ENCODE measurements around the gene MYBBP1A.

Gene MYBBP1A

GRCh38 chr17:4508207-4508606, 47.0 kb downstream of the MYBBP1A start:
- TF ChIP-seq CTCF (IDR thresholded peaks at IDR 0.05; ENCODE audit: insufficient read depth, low read length, missing control alignments), result no peak
- DNase-seq (ENCODE audit: low read depth, low spot score), result no peak
- no peak overlapping the region for H3K4me3 ChIP-seq (ENCODE audit: low read depth, low read length)
- POLR2A ChIA-PET, result no interaction called here
- CTCF ChIA-PET, result interaction anchor here (0.7 to 1.1 kb wide), 2 partner anchors 8 to 57 kb away, joined by 3 read pairs; no protein-coding TSS in a partner anchor

- H3K4me3 ChIP-seq (ENCODE audit: low read depth, low read length), result no peak overlapping the region
- no peak for TF ChIP-seq CTCF (IDR thresholded peaks at IDR 0.05; ENCODE audit: insufficient read depth, low read length, missing control alignments)
- DNase-seq (ENCODE audit: low read depth, low spot score), result no peak
- ChIA-PET POLR2A (no interaction called here), CTCF (interaction anchor here (0.7 to 1.1 kb wide), 2 partner anchors 9 to 57 kb away, joined by 3 read pairs; no protein-coding TSS in a partner anchor)
Measured at GRCh38 chr17:4507361-4508111, 47.6 kb downstream of the MYBBP1A start.

GRCh38 chr17:4506892-4507291, 48.3 kb downstream of the MYBBP1A start:
- TF ChIP-seq CTCF (IDR thresholded peaks at IDR 0.05; ENCODE audit: insufficient read depth, low read length, missing control alignments), result no peak
- POLR2A ChIA-PET, result no interaction called here
- DNase-seq (ENCODE audit: low read depth, low spot score), result no peak
- CTCF ChIA-PET, result no interaction called here
- no peak overlapping the region for H3K4me3 ChIP-seq (ENCODE audit: low read depth, low read length)

GRCh38 chr17:4506175-4506813, 48.9 kb downstream of the MYBBP1A start:
- ChIA-PET POLR2A (no interaction called here), CTCF (no interaction called here)
- no peak for TF ChIP-seq CTCF (IDR thresholded peaks at IDR 0.05; ENCODE audit: insufficient read depth, low read length, missing control alignments)
- H3K4me3 ChIP-seq (ENCODE audit: low read depth, low read length), result no peak overlapping the region
- no peak for DNase-seq (ENCODE audit: low read depth, low spot score)

- ChIA-PET CTCF (no interaction called here), POLR2A (no interaction called here)
- no peak for DNase-seq (ENCODE audit: low read depth, low spot score)
- no peak for TF ChIP-seq CTCF (IDR thresholded peaks at IDR 0.05; ENCODE audit: insufficient read depth, low read length, missing control alignments)
- H3K4me3 ChIP-seq (ENCODE audit: low read depth, low read length), result no peak overlapping the region
Measured at GRCh38 chr17:4505187-4505586, 50.0 kb downstream of the MYBBP1A start.

GRCh38 chr17:4504188-4504587, 51.0 kb downstream of the MYBBP1A start:
- ChIA-PET CTCF (interaction anchor here (1.0 kb wide), 1 partner anchor 63 kb away, joined by 3 read pairs; no protein-coding TSS in a partner anchor), POLR2A (no interaction called here)
- no peak for DNase-seq (ENCODE audit: low read depth, low spot score)
- no peak for TF ChIP-seq CTCF (IDR thresholded peaks at IDR 0.05; ENCODE audit: insufficient read depth, low read length, missing control alignments)
- H3K4me3 ChIP-seq (ENCODE audit: low read depth, low read length), result no peak overlapping the region

Measured in AG04449 (cell line).